NCI-H1436 (cell line): ENCODE results near the gene CROCC2.

ENCODE experiments used
- DNase-seq: peaks from one replicate; lab custom pipeline; 2025; lab: John Stamatoyannopoulos, UW

The CROCC2 gene

GRCh38 chr2:240921311-240921994, 15.3 kb downstream of the CROCC2 start:
- DNase-seq = no peak

- DNase-seq = no peak
Measured at GRCh38 chr2:240921995-240922244, 15.8 kb downstream of the CROCC2 start.

- DNase-seq = no peak
Measured at GRCh38 chr2:240922245-240922981, 16.3 kb downstream of the CROCC2 start.

GRCh38 chr2:240922982-240923537, 16.9 kb downstream of the CROCC2 start:
- DNase-seq = no peak

GRCh38 chr2:240925191-240925567, 19.0 kb downstream of the CROCC2 start:
- DNase-seq = no peak

- DNase-seq = no peak
Measured at GRCh38 chr2:240925568-240926515, 19.7 kb downstream of the CROCC2 start.

GRCh38 chr2:240926516-240927389, 20.6 kb downstream of the CROCC2 start:
- DNase-seq = no peak

GRCh38 chr2:240927390-240927781, 21.2 kb downstream of the CROCC2 start:
- no peak for DNase-seq

- DNase-seq = no peak
Measured at GRCh38 chr2:240928476-240929363, 22.6 kb downstream of the CROCC2 start.

- no peak for DNase-seq
Measured at GRCh38 chr2:240929364-240930095, 23.4 kb downstream of the CROCC2 start.

GRCh38 chr2:240930096-240930630, 24.0 kb downstream of the CROCC2 start:
- no peak for DNase-seq

- DNase-seq = no peak
Measured at GRCh38 chr2:240930631-240931318, 24.6 kb downstream of the CROCC2 start.

GRCh38 chr2:240931319-240931949, 25.3 kb downstream of the CROCC2 start:
- no peak for DNase-seq

- DNase-seq = no peak
Measured at GRCh38 chr2:240932001-240932723, 26.0 kb downstream of the CROCC2 start.

- no peak for DNase-seq
Measured at GRCh38 chr2:240932724-240933047, 26.6 kb downstream of the CROCC2 start.

- no peak for DNase-seq
Measured at GRCh38 chr2:240933048-240933965, 27.2 kb downstream of the CROCC2 start.
